GM18868 (cell line): ENCODE measurements around the gene FAM120B.
A peak's percentile ranks its signal among the peaks of the same experiment; 100 is the strongest.
"Not testable (repeated sequence)": the region's sequence is repeated elsewhere in the genome, so short reads cannot be mapped to it uniquely, and the experiment has no call there.

Experiments
- ATAC-seq: cut with Tn5 transposase; IDR thresholded peaks from one replicate; pipeline ENCODE4 v1.9.1; 2021; ENCODE audit warnings: mild to moderate bottlenecking, moderate library complexity; ENCODE audit not compliant: unreplicated experiment

FAM120B gene

GRCh38 chr6:170306324-170307079, at the start of gene FAM120B:
TSS of gene FAM120B (plus strand) at chr6:170306758. CDS start at chr6:170317391, 10,633 bp downstream.
- ATAC-seq, result peak; percentile 98

GRCh38 chr6:170257376-170257775, 49.2 kb upstream of the FAM120B start:
- ATAC-seq, result no peak

- ATAC-seq, result no peak
Observed at GRCh38 chr6:170258407-170258806, 48.2 kb upstream of the FAM120B start.

GRCh38 chr6:170259278-170259677, 47.3 kb upstream of the FAM120B start:
- no peak for ATAC-seq

GRCh38 chr6:170260686-170261085, 45.9 kb upstream of the FAM120B start:
- ATAC-seq, result no peak

GRCh38 chr6:170261643-170262488, 44.7 kb upstream of the FAM120B start:
- ATAC-seq, result no peak

GRCh38 chr6:170262489-170263088, 44.0 kb upstream of the FAM120B start:
- ATAC-seq, result no peak

GRCh38 chr6:170263410-170263809, 43.1 kb upstream of the FAM120B start:
- ATAC-seq, result no peak

- ATAC-seq, result no peak
Observed at GRCh38 chr6:170264086-170264485, 42.5 kb upstream of the FAM120B start.

- ATAC-seq, result not testable (repeated sequence)
Observed at GRCh38 chr6:170264644-170265043, 41.9 kb upstream of the FAM120B start.

- no peak for ATAC-seq
Observed at GRCh38 chr6:170265655-170266054, 40.9 kb upstream of the FAM120B start.

- ATAC-seq, result no peak
Observed at GRCh38 chr6:170266061-170266825, 40.3 kb upstream of the FAM120B start.

- no peak for ATAC-seq
Observed at GRCh38 chr6:170267688-170268087, 38.9 kb upstream of the FAM120B start.

- ATAC-seq, result no peak
Observed at GRCh38 chr6:170268216-170269129, 38.1 kb upstream of the FAM120B start.

- ATAC-seq, result no peak
Observed at GRCh38 chr6:170269151-170269845, 37.3 kb upstream of the FAM120B start.

- no peak for ATAC-seq
Observed at GRCh38 chr6:170269846-170270541, 36.6 kb upstream of the FAM120B start.

- no peak for ATAC-seq
Observed at GRCh38 chr6:170270984-170271593, 35.5 kb upstream of the FAM120B start.

GRCh38 chr6:170271771-170272314, 34.7 kb upstream of the FAM120B start:
- peak; percentile 96 for ATAC-seq
